ELR (cell line): ENCODE data around the gene SLC44A4.
"Not testable (repeated sequence)": the region's sequence is repeated elsewhere in the genome, so short reads cannot be mapped to it uniquely, and the experiment has no call there.

Source experiments
- DNase-seq: peaks from one replicate; pipeline ENCODE4 v3.0.0-alpha.2; 2015; ENCODE audit warnings: low read depth

Gene SLC44A4

GRCh38 chr6:31827286-31828079 is 51.3 kb downstream of the SLC44A4 start, which contains the start of gene HSPA1B:
Gene HSPA1B, plus strand, starts transcription at chr6:31827738. Its CDS starts 213 bp downstream, at chr6:31827951.
- DNase-seq, result peak; percentile 100

DNA sequence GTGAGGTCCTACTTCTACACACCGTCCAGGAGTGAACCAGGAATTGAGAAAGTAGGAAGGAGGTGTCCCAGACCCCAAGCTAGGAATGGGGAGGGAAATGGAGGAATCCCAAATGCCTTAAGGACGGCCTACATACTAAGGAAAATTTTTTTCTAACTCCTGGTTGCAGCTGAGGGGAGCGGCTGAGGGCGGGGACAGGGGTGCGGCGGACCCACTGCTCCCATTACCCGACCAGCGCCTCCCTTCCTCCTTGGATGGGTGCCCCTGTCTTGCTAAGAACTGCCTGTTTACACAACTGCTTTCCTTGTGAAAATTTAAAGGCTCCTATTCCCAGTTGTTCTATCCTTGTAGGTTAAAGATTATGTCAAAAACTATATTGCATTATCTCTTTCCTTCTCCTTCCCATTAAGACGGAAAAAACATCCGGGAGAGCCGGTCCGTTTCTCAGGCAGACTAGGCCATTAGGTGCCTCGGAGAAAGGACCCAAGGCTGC is 52.0 kb downstream of the SLC44A4 start:
- peak; percentile 85 for DNase-seq

- no peak for DNase-seq
Measured at GRCh38 chr6:31825553-31825952, 53.2 kb downstream of the SLC44A4 start.

DNA sequence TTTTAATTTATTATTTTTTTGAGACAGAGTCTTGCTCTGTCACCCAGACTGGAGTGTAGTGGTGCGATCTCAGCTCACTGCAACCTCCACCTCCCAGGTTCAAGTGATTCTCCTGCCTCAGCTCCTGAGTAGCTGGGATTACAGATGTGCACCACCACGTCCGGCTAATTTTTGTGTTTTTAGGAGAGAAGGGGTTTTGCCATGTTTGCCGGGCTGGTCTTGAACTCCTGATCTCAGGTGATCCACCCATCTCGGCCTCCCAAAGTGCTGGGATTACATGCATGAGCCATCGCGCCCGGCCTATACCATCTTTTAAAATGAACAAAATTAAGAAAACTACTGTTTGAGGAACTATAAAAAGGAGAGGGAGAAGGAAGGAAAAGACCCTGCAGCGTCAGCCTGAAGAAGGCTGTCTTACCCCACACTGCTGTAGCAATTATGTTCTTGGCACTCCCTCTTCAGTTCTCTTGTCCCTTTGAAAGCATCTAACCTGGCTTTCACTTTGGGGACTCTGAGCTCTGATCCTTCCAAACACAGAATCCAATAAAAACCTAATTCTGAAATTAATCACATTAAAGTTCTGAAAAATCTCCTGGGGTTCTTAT is 55.1 kb downstream of the SLC44A4 start:
- DNase-seq, result not testable (repeated sequence)

GRCh38 chr6:31822036-31822821 is 56.6 kb downstream of the SLC44A4 start:
- peak; percentile 85 for DNase-seq

DNA sequence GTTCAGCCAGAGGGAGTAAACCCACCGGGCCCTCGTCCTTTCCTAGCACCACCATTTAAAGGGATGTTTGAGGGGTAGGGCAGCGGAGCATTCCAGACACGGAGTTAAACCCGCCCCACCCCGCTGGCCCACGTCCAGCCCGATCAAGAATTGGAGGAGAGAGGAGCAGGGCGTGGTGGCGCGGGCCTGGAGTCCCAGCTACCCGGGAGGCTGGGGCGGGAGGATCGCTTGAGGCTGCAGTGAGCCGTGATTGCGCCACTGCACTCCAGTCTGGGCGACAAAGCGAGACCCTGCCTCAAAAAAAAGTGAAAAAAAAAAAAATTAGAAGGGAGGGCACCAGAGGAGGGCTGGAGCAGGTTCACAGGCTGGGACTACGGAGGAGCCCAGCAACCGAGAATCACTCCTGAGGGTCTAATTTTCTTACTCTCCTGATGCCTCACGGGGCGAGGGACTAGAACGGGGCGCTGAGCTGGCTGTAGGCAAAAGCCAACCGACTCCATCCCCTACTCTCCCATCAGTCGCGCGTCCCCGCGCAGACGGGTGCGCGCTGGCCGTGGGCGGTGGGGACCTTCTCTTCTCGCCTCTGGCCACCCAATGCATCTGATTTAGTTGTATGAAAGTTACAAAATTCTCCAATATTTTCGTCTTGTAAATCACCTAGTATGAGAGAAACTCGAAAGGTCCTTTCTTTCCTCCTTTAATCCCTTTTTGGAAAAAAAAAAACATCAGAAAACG is 57.3 kb downstream of the SLC44A4 start:
- DNase-seq, result peak; percentile 69

DNA sequence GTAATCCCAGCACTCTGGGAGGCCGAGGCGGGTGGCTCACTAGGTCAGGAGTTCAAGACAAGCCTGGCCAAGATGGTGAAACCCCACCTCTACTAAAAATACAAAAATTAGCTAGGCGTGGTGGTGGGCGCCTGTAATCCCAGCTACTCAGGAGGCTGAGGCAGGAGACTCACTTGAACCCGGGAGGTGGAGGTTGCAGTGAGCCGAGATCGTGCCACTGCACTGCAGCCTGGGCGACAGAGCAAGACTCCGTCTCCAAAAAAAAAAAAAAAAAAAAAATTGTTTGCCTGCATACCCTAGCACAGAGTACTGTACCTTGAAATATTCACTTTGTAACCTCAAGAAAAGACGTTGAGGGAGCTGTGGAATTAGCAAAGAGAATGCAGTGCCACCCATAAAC is 58.4 kb downstream of the SLC44A4 start:
- not testable (repeated sequence) for DNase-seq

DNA sequence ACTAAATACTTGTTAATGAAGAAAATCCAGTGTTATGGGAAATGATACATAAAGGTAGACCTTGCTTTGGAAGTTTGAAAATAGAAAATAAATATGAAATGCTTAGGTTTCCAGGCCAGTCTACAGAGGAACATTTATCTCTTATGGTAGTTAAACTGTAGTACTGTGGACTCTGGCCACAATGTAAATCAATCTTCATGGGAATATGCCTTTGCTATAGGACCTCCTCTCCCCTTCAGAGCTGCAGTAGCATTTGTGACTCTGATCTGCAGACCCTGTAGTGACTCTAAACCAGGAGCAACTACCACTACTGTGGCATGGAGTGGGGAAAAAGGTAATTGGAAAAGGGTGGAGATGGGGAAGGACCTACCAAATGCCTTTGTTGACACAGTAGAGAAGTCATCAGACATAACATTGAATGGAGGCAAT is 58.9 kb downstream of the SLC44A4 start:
- no peak for DNase-seq

GRCh38 chr6:31817929-31818511 is 60.8 kb downstream of the SLC44A4 start:
- DNase-seq, result not testable (repeated sequence)

DNA sequence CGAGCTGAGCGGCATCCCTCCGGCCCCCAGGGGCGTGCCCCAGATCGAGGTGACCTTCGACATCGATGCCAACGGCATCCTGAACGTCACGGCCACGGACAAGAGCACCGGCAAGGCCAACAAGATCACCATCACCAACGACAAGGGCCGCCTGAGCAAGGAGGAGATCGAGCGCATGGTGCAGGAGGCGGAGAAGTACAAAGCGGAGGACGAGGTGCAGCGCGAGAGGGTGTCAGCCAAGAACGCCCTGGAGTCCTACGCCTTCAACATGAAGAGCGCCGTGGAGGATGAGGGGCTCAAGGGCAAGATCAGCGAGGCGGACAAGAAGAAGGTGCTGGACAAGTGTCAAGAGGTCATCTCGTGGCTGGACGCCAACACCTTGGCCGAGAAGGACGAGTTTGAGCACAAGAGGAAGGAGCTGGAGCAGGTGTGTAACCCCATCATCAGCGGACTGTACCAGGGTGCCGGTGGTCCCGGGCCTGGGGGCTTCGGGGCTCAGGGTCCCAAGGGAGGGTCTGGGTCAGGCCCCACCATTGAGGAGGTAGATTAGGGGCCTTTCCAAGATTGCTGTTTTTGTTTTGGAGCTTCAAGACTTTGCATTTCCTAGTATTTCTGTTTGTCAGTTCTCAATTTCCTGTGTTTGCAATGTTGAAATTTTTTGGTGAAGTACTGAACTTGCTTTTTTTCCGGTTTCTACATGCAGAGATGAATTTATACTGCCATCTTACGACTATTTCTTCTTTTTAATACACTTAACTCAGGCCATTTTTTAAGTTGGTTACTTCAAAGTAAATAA is 61.5 kb downstream of the SLC44A4 start:
- DNase-seq, result not testable (repeated sequence)

DNA sequence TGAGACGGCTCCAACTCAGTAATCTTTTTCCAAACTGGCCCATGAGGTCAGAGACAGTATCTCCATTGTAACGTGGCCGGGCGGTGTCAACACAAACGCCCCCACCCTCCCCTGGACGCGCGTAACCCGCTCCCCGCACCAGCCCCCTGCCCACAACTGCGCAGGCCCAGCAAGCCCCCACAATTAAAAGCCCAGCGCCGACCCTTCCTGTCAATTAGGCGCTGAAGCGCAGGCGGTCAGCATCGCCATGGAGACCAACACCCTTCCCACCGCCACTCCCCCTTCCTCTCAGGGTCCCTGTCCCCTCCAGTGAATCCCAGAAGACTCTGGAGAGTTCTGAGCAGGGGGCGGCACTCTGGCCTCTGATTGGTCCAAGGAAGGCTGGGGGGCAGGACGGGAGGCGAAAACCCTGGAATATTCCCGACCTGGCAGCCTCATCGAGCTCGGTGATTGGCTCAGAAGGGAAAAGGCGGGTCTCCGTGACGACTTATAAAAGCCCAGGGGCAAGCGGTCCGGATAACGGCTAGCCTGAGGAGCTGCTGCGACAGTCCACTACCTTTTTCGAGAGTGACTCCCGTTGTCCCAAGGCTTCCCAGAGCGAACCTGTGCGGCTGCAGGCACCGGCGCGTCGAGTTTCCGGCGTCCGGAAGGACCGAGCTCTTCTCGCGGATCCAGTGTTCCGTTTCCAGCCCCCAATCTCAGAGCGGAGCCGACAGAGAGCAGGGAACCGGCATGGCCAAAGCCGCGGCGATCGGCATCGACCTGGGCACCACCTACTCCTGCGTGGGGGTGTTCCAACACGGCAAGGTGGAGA is 63.6 kb downstream of the SLC44A4 start, which contains the start of the genes HSPA1A and HSPA1L:
Gene HSPA1A (plus strand): TSS at position 519 of the 814 bp plus-strand sequence. CDS start 214 bp downstream, at position 733.
Gene HSPA1L (minus strand): TSS at position 259 of the 814 bp plus-strand sequence. CDS start 3,311 bp downstream, outside the sequence.
- DNase-seq, result peak; percentile 95

DNA sequence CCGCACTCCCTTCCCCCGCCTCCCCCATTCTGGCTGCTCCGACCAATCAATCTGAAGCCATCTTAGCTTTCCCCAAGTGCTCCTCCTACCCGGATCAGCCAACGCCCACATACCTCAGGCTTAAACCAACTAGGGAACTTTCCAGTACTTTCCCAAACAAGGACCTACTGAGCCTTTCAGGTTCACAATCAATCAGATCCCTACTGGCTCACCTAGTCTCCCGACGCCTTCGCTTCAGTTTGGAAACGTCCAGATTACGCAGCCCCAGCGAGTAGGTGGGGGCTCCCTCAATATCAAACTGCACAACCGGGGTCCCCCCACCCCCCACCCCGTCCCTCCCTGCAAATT is 64.1 kb downstream of the SLC44A4 start:
- peak; percentile 98 for DNase-seq

- no peak for DNase-seq
Measured at GRCh38 chr6:31813465-31813849, 65.3 kb downstream of the SLC44A4 start.
